Activated CD4-positive, alpha-beta T cell treated with anti-CD3 and anti-CD28 coated beads, Interleukin-2, amount 50 U/mL, for 1 hour (primary cell): ENCODE results near the gene LSM3.
"Not testable (repeated sequence)": the region's sequence is repeated elsewhere in the genome, so short reads cannot be mapped to it uniquely, and the experiment has no call there.

ENCODE experiments used
- DNase-seq: peaks from one replicate; pipeline ENCODE4 v3.0.0-alpha.2; 2020

LSM3 gene

GRCh38 chr3:14223595-14223994 lies 45.0 kb downstream of the LSM3 start:
- DNase-seq: no peak

GRCh38 chr3:14224895-14225294 lies 46.3 kb downstream of the LSM3 start:
- DNase-seq: no peak

- no peak for DNase-seq
Observed at GRCh38 chr3:14225421-14225820, 46.8 kb downstream of the LSM3 start.

GRCh38 chr3:14226351-14226750 lies 47.7 kb downstream of the LSM3 start:
- DNase-seq: not testable (repeated sequence)

GRCh38 chr3:14227856-14228255 lies 49.2 kb downstream of the LSM3 start:
- DNase-seq: no peak

GRCh38 chr3:14228681-14229470 lies 50.3 kb downstream of the LSM3 start:
- DNase-seq: no peak

GRCh38 chr3:14229695-14230094 lies 51.1 kb downstream of the LSM3 start:
- not testable (repeated sequence) for DNase-seq

GRCh38 chr3:14230729-14231128 lies 52.1 kb downstream of the LSM3 start:
- no peak for DNase-seq

- no peak for DNase-seq
Observed at GRCh38 chr3:14231145-14231990, 52.8 kb downstream of the LSM3 start.

GRCh38 chr3:14231998-14232501 lies 53.4 kb downstream of the LSM3 start:
- DNase-seq: no peak

- no peak for DNase-seq
Observed at GRCh38 chr3:14234251-14235002, 55.8 kb downstream of the LSM3 start.

- DNase-seq: no peak
Observed at GRCh38 chr3:14235003-14235911, 56.6 kb downstream of the LSM3 start.

GRCh38 chr3:14235912-14236295 lies 57.3 kb downstream of the LSM3 start:
- no peak for DNase-seq

GRCh38 chr3:14236902-14237301 lies 58.3 kb downstream of the LSM3 start:
- DNase-seq: no peak

- no peak for DNase-seq
Observed at GRCh38 chr3:14237457-14237856, 58.8 kb downstream of the LSM3 start.

- no peak for DNase-seq
Observed at GRCh38 chr3:14238356-14238755, 59.7 kb downstream of the LSM3 start.

GRCh38 chr3:14238930-14239329 lies 60.3 kb downstream of the LSM3 start:
- DNase-seq: no peak

- no peak for DNase-seq
Observed at GRCh38 chr3:14239940-14240339, 61.3 kb downstream of the LSM3 start.

- DNase-seq: no peak
Observed at GRCh38 chr3:14240366-14240765, 61.7 kb downstream of the LSM3 start.

GRCh38 chr3:14241716-14242115 lies 63.1 kb downstream of the LSM3 start:
- DNase-seq: no peak

GRCh38 chr3:14242490-14243311 lies 64.1 kb downstream of the LSM3 start:
- DNase-seq: no peak
